Hematopoietic multipotent progenitor cell treated with erythropoietin and hydrocortisone succinate and interleukin-3 and kit ligand, for 15 days (in vitro differentiated cells): ENCODE data around the gene GJB6.

Experiments used
- DNase-seq: peaks from one replicate; pipeline ENCODE4 v3.0.0-alpha.2; 2015; ENCODE audit warnings: low spot score

GJB6 gene

DNA sequence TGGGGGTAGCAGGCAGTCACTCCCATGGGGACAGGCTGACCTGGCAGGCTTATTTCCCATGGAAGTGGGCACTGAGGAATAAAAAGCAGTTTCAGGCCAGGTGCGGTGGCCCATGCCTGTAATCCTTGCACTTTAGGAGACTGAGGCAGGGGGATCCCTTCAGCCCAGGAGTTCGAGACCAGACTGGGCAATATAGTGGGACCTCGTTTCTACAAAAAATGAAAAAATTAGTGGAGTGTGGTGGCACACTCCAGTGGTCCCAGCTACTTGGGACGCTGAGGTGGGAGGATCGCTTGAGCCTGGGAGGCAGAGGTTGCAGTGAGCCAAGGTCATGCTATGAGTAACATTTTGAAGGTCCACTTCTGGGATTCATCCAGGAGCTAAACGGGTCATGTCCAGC lies 45.3 kb downstream of the GJB6 start:
- no peak for DNase-seq

DNA sequence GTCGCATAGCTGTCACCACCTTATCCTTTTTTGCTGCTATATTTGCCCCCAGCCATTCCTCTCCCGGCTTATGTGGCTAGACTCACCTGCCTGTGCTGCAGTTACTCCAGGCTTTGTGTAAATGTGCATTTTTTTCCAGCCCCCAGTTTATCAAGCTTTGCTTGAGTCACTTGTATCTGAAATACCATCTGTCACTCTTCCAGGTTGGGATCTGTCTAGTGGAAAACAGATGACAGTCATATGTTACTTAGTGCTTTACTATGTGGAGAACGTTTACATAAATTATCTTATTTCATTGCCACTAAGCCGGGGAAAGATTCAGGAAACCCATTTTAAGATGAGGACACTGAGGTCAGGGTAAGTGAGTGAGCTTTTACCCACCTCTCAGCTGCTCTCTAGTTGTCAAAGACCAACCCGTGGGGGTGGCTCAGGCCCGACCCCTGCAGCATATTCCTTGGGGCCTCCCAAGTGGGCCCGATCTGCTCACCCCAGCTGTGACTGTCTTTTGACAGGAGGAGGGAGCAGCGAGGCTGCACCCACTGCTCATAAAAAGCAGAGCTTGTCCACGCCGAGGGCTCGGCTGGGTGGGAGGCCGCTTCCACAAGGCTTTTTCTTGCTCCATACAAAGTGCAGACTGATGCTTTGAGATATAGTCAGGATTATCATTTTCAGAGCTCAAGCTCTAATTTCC lies 46.6 kb downstream of the GJB6 start:
- DNase-seq: no peak

DNA sequence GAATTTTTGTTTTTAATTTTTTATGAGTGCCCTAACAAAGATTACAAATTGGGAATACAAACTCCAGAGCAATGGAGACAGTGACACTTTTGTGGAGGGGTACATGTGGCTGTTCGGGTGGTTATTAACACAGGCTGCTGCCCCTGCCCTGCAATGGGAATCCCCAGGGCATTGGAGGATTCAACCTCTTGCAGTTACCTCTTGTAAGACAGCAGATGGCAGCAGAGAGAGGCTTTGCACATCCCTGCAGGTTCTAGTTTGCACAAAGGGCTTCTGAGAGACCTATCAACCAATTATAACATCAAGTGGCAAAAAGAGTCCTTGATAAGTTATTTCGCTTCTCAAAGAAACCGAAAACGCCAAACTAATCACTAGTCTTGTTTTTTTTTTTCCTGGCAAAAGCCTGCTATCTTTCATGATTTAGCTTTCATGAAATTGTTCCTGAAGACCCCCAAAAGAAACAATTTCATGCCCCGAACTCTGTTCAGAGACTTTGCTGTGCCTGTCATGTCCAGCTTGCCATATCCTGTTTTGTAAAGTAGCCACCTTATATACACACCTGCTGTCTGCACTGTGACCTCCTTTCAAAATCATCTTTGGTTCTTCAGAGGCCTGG lies 49.8 kb downstream of the GJB6 start:
- peak; percentile 60 for DNase-seq

DNA sequence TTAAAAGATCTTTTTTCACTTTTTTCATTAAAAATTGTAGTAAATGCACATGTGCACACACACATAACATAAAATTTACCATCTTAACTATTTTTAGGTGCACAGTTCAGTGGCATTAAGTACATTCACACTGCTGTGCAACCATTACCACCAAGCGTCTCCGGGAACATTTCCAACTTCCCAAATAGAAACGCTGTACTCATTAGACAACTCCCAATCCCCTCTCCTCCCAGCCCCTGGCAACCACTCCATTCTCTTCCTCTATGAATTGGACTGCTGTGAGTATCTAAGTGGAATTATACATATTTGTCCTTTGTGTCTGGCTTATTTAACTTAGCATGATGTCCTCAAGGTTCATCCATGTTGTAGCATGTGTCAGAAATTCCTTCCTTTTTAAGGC lies 50.9 kb downstream of the GJB6 start:
- no peak for DNase-seq

DNA sequence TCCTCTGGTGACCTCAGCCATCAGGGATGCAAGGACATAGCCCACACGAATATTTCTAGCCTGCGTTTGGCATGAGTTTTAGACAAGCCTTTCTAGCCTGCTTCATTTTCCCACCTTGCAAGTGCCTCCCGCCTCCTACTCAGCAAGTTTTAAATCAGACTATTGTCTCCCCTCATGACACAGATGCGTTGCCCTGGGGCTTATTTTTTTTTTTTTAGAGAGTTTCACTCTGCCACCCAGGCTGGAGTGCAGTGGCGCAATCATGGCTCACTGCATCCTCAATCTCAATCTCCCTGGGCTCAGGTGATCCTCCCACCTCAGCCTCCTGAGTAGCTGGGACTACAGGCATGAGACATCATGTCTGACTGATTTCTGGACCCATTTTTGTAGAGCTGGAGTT lies 54.0 kb downstream of the GJB6 start:
- no peak for DNase-seq

GRCh38 chr13:20177049-20177831 lies 54.9 kb downstream of the GJB6 start:
- DNase-seq: no peak

GRCh38 chr13:20175907-20176652 lies 56.0 kb downstream of the GJB6 start:
- DNase-seq: no peak

DNA sequence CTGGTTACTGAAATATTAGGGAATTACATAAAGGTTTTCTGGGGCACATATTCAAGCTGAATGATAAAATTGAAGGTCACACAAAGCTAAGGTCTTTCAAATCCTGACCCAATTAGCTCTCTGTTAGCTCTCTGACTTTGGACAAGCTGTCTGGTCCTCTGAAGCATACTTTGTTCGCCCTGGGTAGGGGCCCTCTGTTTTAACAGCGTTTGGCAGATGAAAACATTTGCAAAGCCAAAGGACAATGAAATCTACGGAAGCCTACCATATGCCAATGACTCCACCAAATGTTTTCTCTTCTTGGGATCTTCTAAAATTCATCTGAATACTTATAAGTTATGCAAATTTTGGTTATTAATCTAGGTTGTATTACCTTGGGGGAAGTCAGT lies 56.7 kb downstream of the GJB6 start:
- no peak for DNase-seq

DNA sequence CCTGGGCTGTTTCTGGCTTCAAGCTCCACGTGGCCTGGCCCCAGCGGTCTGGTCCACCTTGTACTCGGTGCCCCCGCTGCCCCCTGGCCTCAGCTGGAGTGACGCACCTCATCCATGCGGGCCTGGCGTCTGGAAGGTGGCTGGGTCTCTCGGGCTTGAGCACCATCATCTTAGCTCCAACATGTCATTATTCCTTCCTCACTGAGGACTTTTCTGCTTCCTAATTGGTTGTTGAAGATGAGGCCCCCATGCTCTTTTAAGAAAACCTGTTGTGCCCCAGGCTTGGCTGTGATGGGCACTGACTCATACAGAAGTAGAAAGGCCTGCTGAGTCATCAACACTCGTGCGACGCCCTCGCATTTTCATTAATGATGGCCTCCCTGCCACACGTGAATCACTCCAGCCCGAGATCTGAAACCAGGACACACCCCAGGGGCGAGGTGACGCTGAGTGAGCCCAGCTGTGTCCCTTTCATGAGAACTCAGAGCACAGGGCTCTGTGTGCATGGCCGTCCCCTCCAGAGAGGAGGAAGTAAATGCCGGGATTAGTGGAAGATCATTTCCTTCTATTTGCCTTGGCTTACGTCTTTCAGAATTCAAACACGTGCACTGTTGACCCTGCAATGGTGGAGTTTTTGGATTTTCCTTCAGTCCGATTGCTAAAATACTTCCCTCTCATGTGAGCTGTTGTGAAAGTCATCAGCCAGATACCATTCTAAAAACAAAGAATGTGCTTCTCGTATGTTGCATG lies 57.3 kb downstream of the GJB6 start:
- peak; percentile 47 for DNase-seq

- no peak for DNase-seq
Observed at GRCh38 chr13:20173116-20173746, 58.9 kb downstream of the GJB6 start.
